B cell (primary cell): ENCODE data around the gene DYNLT1.

Experiments
- EZH2 ChIP-seq: IDR thresholded peaks from 2 replicates; pipeline ENCODE4 v1.6.1; 2012; ENCODE audit warnings: borderline replicate concordance, low read depth, mild to moderate bottlenecking, moderate library complexity, low read length; ENCODE audit not compliant: insufficient read depth, poor library complexity, severe bottlenecking
- TF ChIP-seq, protein P1 (sequence below): fragments of 200-600 bp; IDR thresholded peaks from one replicate; pipeline ENCODE4 v1.8.0; 2022; ENCODE audit warnings: antibody characterized with exemption, mild to moderate bottlenecking

DNA sequence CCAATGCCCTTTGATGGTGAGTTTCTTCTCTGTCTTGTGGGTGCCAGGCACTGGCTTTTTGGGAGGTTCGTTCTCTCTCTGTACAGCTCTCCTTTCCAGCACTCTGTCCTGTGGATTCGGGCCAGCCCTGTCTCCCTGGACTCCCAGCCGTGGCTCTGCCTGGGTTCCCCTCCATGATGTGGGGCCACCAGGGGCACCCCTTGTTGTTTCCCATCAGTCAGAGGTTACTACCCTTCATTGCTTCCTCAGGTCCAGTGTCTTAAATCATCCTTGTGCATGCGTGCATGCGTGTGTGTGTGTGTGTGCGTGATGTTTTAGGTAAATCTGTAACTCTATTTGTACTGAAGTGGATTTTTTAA is 40.5 kb downstream of the DYNLT1 start:
- TF ChIP-seq, protein P1, sequence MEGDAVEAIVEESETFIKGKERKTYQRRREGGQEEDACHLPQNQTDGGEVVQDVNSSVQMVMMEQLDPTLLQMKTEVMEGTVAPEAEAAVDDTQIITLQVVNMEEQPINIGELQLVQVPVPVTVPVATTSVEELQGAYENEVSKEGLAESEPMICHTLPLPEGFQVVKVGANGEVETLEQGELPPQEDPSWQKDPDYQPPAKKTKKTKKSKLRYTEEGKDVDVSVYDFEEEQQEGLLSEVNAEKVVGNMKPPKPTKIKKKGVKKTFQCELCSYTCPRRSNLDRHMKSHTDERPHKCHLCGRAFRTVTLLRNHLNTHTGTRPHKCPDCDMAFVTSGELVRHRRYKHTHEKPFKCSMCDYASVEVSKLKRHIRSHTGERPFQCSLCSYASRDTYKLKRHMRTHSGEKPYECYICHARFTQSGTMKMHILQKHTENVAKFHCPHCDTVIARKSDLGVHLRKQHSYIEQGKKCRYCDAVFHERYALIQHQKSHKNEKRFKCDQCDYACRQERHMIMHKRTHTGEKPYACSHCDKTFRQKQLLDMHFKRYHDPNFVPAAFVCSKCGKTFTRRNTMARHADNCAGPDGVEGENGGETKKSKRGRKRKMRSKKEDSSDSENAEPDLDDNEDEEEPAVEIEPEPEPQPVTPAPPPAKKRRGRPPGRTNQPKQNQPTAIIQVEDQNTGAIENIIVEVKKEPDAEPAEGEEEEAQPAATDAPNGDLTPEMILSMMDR: no peak
- no peak for TF ChIP-seq EZH2
